B cell (primary cell): ENCODE measurements around the gene CDC45.

Experiments used
- CTCF ChIP-seq: fragments of 200-600 bp; IDR thresholded peaks from one replicate; pipeline ENCODE4 v1.8.0; 2022; ENCODE audit warnings: antibody characterized with exemption, mild to moderate bottlenecking
- EZH2 ChIP-seq: IDR thresholded peaks from 2 replicates; pipeline ENCODE4 v1.6.1; 2012; ENCODE audit warnings: borderline replicate concordance, low read depth, mild to moderate bottlenecking, moderate library complexity, low read length; ENCODE audit not compliant: insufficient read depth, poor library complexity, severe bottlenecking

GRCh38 chr22:19469421-19469820, 10.3 kb upstream of the CDC45 start:
- TF ChIP-seq EZH2 (no peak), CTCF (no peak)
